VCaP (cell line): ENCODE results near the gene ADM5.

Experiments
- H3K27ac ChIP-seq: fragments of 450-650 bp; 2 replicates; pipeline ENCODE4 v1.5.1; 2017
- TF ChIP-seq, protein P1 (sequence below): fragments of 450-650 bp; conservative IDR thresholded peaks from 2 replicates; pipeline ENCODE4 v1.5.1; 2017; ENCODE audit warnings: mild to moderate bottlenecking, moderate library complexity

ADM5 gene

DNA sequence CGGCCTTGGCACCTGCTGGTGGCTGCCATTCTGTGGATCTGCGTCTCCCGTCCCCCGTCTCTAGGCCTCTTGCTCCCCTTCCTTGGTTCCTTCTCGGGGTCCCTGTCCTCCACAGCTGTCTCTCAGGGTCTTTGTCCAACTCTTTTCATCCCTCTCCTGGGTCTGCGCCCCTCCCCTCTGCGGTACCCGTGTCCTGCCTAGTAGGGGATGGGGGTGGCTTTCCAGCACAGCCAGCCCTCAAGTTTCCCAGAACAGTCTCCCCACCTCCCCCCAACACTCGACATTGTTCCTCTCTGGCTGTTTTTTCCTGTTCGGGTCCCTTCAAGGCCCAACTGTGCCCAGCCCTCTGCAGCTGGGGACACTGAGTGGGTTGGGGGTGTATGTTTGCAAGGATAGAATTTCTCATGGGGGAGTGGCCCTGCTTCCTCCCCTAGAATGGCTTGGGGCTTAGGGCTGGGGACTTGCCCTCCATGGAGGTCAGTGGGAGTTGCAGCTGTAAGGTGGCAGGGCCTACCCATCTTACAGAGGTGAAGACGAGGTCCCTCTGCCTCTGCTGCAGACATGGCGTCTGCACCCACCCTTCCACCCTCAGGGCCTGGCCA is 762 bp upstream of the ADM5 start:
- no peak overlapping the region for H3K27ac ChIP-seq

GRCh38 chr19:49690079-49690655 is 773 bp downstream of the ADM5 start:
- TF ChIP-seq, protein P1, sequence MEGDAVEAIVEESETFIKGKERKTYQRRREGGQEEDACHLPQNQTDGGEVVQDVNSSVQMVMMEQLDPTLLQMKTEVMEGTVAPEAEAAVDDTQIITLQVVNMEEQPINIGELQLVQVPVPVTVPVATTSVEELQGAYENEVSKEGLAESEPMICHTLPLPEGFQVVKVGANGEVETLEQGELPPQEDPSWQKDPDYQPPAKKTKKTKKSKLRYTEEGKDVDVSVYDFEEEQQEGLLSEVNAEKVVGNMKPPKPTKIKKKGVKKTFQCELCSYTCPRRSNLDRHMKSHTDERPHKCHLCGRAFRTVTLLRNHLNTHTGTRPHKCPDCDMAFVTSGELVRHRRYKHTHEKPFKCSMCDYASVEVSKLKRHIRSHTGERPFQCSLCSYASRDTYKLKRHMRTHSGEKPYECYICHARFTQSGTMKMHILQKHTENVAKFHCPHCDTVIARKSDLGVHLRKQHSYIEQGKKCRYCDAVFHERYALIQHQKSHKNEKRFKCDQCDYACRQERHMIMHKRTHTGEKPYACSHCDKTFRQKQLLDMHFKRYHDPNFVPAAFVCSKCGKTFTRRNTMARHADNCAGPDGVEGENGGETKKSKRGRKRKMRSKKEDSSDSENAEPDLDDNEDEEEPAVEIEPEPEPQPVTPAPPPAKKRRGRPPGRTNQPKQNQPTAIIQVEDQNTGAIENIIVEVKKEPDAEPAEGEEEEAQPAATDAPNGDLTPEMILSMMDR: no peak
- H3K27ac ChIP-seq: no peak overlapping the region

More for the DNA sequence above, 762 bp upstream of the ADM5 start:
- TF ChIP-seq, protein P1: no peak

DNA sequence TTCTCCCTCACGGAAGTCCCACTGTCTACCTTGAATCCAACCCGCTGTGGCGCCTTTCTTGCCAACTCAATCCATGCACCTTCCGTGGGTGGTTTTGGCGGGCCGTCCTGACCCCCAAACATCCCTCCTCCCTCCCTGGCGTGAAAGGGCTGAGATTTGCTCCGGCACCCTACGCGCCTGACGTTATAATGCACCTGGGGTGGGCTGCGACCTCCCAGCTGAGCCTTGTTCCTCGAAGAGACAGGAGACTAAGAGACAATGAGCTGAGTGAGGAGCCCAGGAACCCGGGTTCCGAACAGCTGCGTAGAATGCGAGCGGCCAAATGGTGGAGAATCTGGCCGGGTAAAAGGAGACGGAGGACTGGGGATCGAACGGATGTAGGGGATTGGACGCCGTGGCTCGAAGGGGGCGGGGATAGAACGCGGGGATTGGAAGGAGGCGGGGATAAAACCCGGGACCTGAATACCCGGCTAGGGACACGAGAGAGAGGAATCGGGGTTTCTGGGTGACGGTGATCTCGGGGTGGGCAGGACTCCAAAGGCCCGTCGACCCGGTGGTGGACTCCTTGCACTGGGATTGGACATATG is 1.4 kb downstream of the ADM5 start, which contains the start of gene CPT1C:
Gene CPT1C, plus strand, starts transcription at position 461 of the 587 bp plus-strand sequence. CDS start 1,137 bp downstream, outside the sequence.
- no peak within 1 kb of the TSS for H3K27ac ChIP-seq
- TF ChIP-seq, protein P1: no peak

DNA sequence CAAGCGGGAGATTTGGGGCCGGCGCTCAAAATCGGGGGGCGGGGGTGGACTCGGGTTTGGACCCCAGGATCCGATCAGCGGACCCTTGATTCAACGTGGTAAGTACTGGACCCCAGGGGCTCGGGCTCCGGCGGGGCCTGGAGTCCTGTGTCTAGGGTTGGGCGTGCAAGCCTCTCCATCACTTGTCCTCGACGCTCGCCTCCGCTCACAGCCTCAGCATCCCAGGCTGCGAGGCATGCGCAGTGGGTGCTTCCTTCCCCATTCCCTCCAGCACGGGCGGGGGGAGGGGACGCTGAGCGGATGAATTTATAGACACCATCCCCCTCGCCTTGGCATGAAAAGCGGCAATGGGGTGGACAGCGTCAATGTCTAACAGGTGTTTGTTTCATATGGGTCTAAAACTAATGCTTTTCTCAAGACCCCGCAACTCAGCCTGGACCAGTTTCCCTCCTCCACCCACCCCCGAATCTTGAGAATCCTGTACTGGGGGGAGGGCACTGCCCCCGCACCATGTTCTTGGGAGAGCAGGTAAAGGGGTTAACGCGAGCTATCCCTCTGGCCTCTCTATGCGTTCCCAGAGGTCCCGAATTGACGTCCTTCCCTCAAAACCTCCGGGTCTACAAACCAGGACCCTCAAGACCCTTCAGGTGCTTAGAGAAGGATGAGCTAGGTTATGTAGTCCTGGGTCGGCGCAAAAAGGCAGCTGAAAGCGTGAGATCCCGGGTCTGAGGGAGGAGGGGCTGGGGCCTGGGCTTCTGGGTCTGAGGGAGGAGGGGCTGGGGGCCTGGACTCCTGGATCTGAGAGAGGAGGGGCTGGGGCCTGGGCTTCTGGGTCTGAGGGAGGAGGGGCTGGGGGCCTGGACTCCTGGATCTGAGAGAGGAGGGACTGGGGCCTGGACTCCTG is 2.1 kb downstream of the ADM5 start:
- TF ChIP-seq, protein P1: no peak
- no peak overlapping the region for H3K27ac ChIP-seq

DNA sequence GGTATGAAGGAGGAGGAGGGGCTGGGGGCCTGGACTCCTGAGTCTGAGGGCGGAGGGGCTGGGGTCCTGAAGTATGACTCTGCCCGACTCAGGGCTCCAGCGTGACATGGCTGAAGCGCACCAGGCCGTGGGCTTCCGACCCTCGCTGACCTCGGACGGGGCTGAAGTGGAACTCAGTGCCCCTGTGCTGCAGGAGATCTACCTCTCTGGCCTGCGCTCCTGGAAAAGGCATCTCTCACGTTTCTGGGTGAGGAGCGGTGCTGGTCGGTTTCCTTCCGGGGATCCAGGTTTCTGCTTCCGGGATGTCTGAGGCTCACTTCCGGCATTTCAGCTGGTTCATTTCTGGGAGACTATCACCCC is 2.7 kb downstream of the ADM5 start:
- H3K27ac ChIP-seq: no peak overlapping the region
- TF ChIP-seq, protein P1: no peak

GRCh38 chr19:49696115-49696514 is 6.7 kb downstream of the ADM5 start:
- H3K27ac ChIP-seq: no peak overlapping the region
- TF ChIP-seq, protein P1: no peak

- no peak overlapping the region for H3K27ac ChIP-seq
- TF ChIP-seq, protein P1: no peak
These were observed 7.5 kb downstream of the ADM5 start for GRCh38 chr19:49696865-49697264.
